GM23248 (cell line): Measurements from ENCODE around the gene HOXB5. TPM values are rescaled to one million over a fixed set of nuclear protein-coding genes. Genes with fewer than 3 reads are reported as not detected.

Source experiments
- DNase-seq: peaks from one replicate; pipeline ENCODE4 v3.0.0-alpha.2; 2015
- H2AFZ ChIP-seq: fragments of 200-600 bp; sonication (generic); 2 replicates; pipeline ENCODE4 v1.6.1; 2016; ENCODE audit warnings: antibody characterized with exemption
- H3F3A ChIP-seq: fragments of 200-600 bp; sonication (generic); 2 replicates; pipeline ENCODE4 v1.6.1; 2016; ENCODE audit warnings: mild to moderate bottlenecking, antibody characterized with exemption, mixed run types; ENCODE audit not compliant: insufficient read depth
- H3K27ac ChIP-seq: fragments of 200-600 bp; sonication (generic); 2 replicates; pipeline ENCODE4 v1.5.1; 2016; ENCODE audit warnings: mild to moderate bottlenecking
- H3K27me3 ChIP-seq: fragments of 200-600 bp; sonication (generic); replicated peaks from 2 replicates; pipeline ENCODE4 v1.6.1; 2016; ENCODE audit warnings: mild to moderate bottlenecking; ENCODE audit not compliant: insufficient read depth
- H3K36me3 ChIP-seq: fragments of 200-600 bp; sonication (generic); 2 replicates; pipeline ENCODE4 v1.6.1; 2016; ENCODE audit warnings: low read depth, mild to moderate bottlenecking
- H3K4me1 ChIP-seq: fragments of 200-600 bp; sonication (generic); 2 replicates; pipeline ENCODE4 v1.6.1; 2016; ENCODE audit warnings: mild to moderate bottlenecking; ENCODE audit not compliant: insufficient read depth
- H3K4me2 ChIP-seq: fragments of 200-600 bp; sonication (generic); one replicate; pipeline ENCODE4 v1.6.1; 2016; ENCODE audit warnings: mild to moderate bottlenecking; ENCODE audit not compliant: unreplicated experiment
- H3K4me3 ChIP-seq: fragments of 200-600 bp; sonication (generic); 2 replicates; pipeline ENCODE4 v1.5.1; 2016; ENCODE audit warnings: mild to moderate bottlenecking
- H3K79me2 ChIP-seq: fragments of 200-600 bp; sonication (generic); 2 replicates; pipeline ENCODE4 v1.6.1; 2016; ENCODE audit warnings: mild to moderate bottlenecking; ENCODE audit not compliant: insufficient read depth
- H3K9ac ChIP-seq: fragments of 200-600 bp; sonication (generic); 2 replicates; pipeline ENCODE4 v1.6.1; 2016; ENCODE audit warnings: mild to moderate bottlenecking
- H3K9me2 ChIP-seq: fragments of 200-600 bp; sonication (generic); 2 replicates; pipeline ENCODE4 v1.6.1; 2016; ENCODE audit warnings: mixed run types, mild to moderate bottlenecking, moderate library complexity; ENCODE audit not compliant: insufficient read depth
- H3K9me3 ChIP-seq: fragments of 200-600 bp; sonication (generic); one replicate; pipeline ENCODE4 v1.6.1; 2017; ENCODE audit warnings: low read depth
- H4K20me1 ChIP-seq: fragments of 200-600 bp; sonication (generic); 2 replicates; pipeline ENCODE4 v1.6.0; 2016; ENCODE audit not compliant: insufficient read depth
- EZH2 ChIP-seq: fragments of 200-600 bp; sonication (generic); IDR thresholded peaks from 2 replicates; pipeline ENCODE4 v1.6.1; 2018; ENCODE audit warnings: antibody characterized with exemption, mild to moderate bottlenecking; ENCODE audit not compliant: insufficient read depth, poor library complexity, severe bottlenecking
- EZH2phosphoT487 ChIP-seq: fragments of 200-600 bp; sonication (generic); IDR thresholded peaks from 2 replicates; pipeline ENCODE4 v1.6.1; 2018; ENCODE audit warnings: antibody characterized with exemption, moderate library complexity, mild to moderate bottlenecking, low read depth; ENCODE audit not compliant: insufficient read depth
- WGBS, 2 experiments: methylation state at CpG; one replicate each; pipeline ENCODE4 v1.1.6; 2015 to 2017; ENCODE audit warnings: low lambda C conversion rate in 2 of 2, low coverage in 1 of 2; ENCODE audit errors: missing lambda C conversion rate in 2 of 2; 5-methylcytosine and 5-hydroxymethylcytosine counted together
- in situ Hi-C: fragments of 300-500 bp; cut with MboI; formaldehyde crosslinking; loops from 2 replicates; pipeline ENCODE4 v1.15.0; 2020
- polyA plus RNA-seq: library from polyadenylated mRNA; unstranded; fragments of >200 nt; fragmentation: Nextera tagmentation; extraction: Ambion mirVana; gene quantifications from 2 replicates; pipeline ENCODE4 v1.2.1, GENCODE V29; 2016
- total RNA-seq: library from RNA; depleted of rRNA; stranded (reverse); fragments of >200 nt; shearing (Covaris generic); gene quantifications from 2 replicates; pipeline ENCODE4 v1.2.3, GENCODE V29; 2014

Gene HOXB5
- total and polyA plus RNA-seq, 2 experiments from 2014 or later, result 0.22 to 2.0 TPM

GRCh38 chr17:48584223-48584741, 9.3 kb downstream of the HOXB5 start:
- Histone ChIP-seq H3K27ac (peak overlapping the region; percentile 65), H3K9me2 (no peaks in the 10 kb centered on the region), H3K4me2 (peak overlapping the region; percentile 94), H3K27me3 (no peaks in the 10 kb centered on the region), H3K4me1 (peaks cover 27% of the 10 kb centered on the region), H3K79me2 (peaks cover 45% of the 10 kb centered on the region), H3K36me3 (no peaks in the 10 kb centered on the region), H3F3A (peaks cover 30% of the 10 kb centered on the region; the same call in 1 of the 2 replicates), H3K4me3 (peak overlapping the region; percentile 90), H4K20me1 (no peaks in the 10 kb centered on the region), H2AFZ (no peak overlapping the region), H3K9ac (0 out of 2 replicates have a peak overlapping the region, but pooled peaks have one; percentile 6), H3K9me3 (no peaks in the 10 kb centered on the region)
- in situ Hi-C loops, result no loop called here
- 0% methylated on average over 2 of the region's 2 CpGs for WGBS, 2 experiments
- peak; percentile 76 for DNase-seq
- TF ChIP-seq EZH2 (no peak), EZH2phosphoT487 (no peak)

- TF ChIP-seq EZH2 (no peak), EZH2phosphoT487 (no peak)
- no peaks in the 10 kb centered on the region for H3K9me2 ChIP-seq
- H3K79me2 ChIP-seq, result peaks cover 50% of the 10 kb centered on the region
- H3K9me3 ChIP-seq, result no peaks in the 10 kb centered on the region
- peak overlapping the region; percentile 94 for H3K4me2 ChIP-seq
- no peaks in the 10 kb centered on the region for H3K27me3 ChIP-seq
- H3K27ac ChIP-seq, result peak overlapping the region; percentile 65
- H3K4me3 ChIP-seq, result 0 out of 2 replicates have a peak overlapping the region, but pooled peaks have one; percentile 90
- H3K4me1 ChIP-seq, result peaks cover 27% of the 10 kb centered on the region
- H3F3A ChIP-seq, result peaks cover 30% of the 10 kb centered on the region; the same call in 1 of the 2 replicates
- no peaks in the 10 kb centered on the region for H4K20me1 ChIP-seq
- DNase-seq, result no peak
- 92 to 94% methylated on average over 3 of the region's 3 CpGs for WGBS, 2 experiments
- 0 out of 2 replicates have a peak overlapping the region, but pooled peaks have one; percentile 6 for H3K9ac ChIP-seq
- in situ Hi-C loops, result no loop called here
- H3K36me3 ChIP-seq, result no peaks in the 10 kb centered on the region
- no peak overlapping the region for H2AFZ ChIP-seq
Observed at GRCh38 chr17:48583708-48584222, 9.8 kb downstream of the HOXB5 start.

GRCh38 chr17:48582750-48583069, 10.9 kb downstream of the HOXB5 start:
- peaks cover 27% of the 10 kb centered on the region for H3K4me1 ChIP-seq
- H2AFZ ChIP-seq, result peak overlapping the region; percentile 79
- peak overlapping the region; percentile 85 for H3K9ac ChIP-seq
- H3K9me2 ChIP-seq, result no peaks in the 10 kb centered on the region
- peak overlapping the region; percentile 90 for H3K4me2 ChIP-seq
- no peak for DNase-seq
- H3F3A ChIP-seq, result peaks cover 30% of the 10 kb centered on the region; the same call in 1 of the 2 replicates
- peak overlapping the region; percentile 74 for H3K4me3 ChIP-seq
- TF ChIP-seq EZH2 (no peak), EZH2phosphoT487 (no peak)
- H3K27ac ChIP-seq, result peak overlapping the region; percentile 75
- H4K20me1 ChIP-seq, result no peaks in the 10 kb centered on the region
- no peaks in the 10 kb centered on the region for H3K36me3 ChIP-seq
- no peaks in the 10 kb centered on the region for H3K27me3 ChIP-seq
- 24 to 29% methylated on average over 7 of the region's 7 CpGs for WGBS, 2 experiments
- H3K79me2 ChIP-seq, result peaks cover 53% of the 10 kb centered on the region
- no peaks in the 10 kb centered on the region for H3K9me3 ChIP-seq
- in situ Hi-C loops, result no loop called here

- H3K9ac ChIP-seq, result peak overlapping the region; percentile 85; the same call in 1 of the 2 replicates
- no peaks in the 10 kb centered on the region for H4K20me1 ChIP-seq
- no peak overlapping the region for H3K27ac ChIP-seq
- TF ChIP-seq EZH2 (no peak), EZH2phosphoT487 (no peak)
- no peaks in the 10 kb centered on the region for H3K9me3 ChIP-seq
- no peaks in the 10 kb centered on the region for H3K36me3 ChIP-seq
- peaks cover 69% of the 10 kb centered on the region for H3K79me2 ChIP-seq
- 90 to 92% methylated on average over 26 of the region's 26 CpGs for WGBS, 2 experiments
- H3K4me1 ChIP-seq, result peaks cover 28% of the 10 kb centered on the region
- peaks cover 21% of the 10 kb centered on the region; the same call in 1 of the 2 replicates for H3F3A ChIP-seq
- in situ Hi-C loops, result no loop called here
- H3K9me2 ChIP-seq, result no peaks in the 10 kb centered on the region
- no peaks in the 10 kb centered on the region for H3K27me3 ChIP-seq
- H2AFZ ChIP-seq, result no peak overlapping the region
- no peak overlapping the region for H3K4me3 ChIP-seq
- H3K4me2 ChIP-seq, result peak overlapping the region; percentile 84
- DNase-seq, result no peak
Observed at GRCh38 chr17:48579760-48580554, 13.6 kb downstream of the HOXB5 start.
